HFFc6 (cell line): ENCODE measurements around the gene SMYD3. TPM values are rescaled to one million over a fixed set of nuclear protein-coding genes. Genes with fewer than 3 reads are reported as not detected.

Experiments used
- DNase-seq: peaks from one replicate; pipeline ENCODE4 v3.0.0-alpha.2; 2018
- H3K27ac Mint-ChIP-seq: 2 replicates; pipeline ENCODE4 v1.8.0; 2020; ENCODE audit warnings: mild to moderate bottlenecking, mixed read lengths
- H3K27me3 Mint-ChIP-seq: 2 replicates; pipeline ENCODE4 v1.8.0; 2021; ENCODE audit warnings: mild to moderate bottlenecking, moderate library complexity, mixed read lengths; ENCODE audit not compliant: insufficient read depth
- H3K36me3 Mint-ChIP-seq: 2 replicates; pipeline ENCODE4 v1.8.0; 2021; ENCODE audit warnings: low read depth, mixed read lengths
- H3K4me1 Mint-ChIP-seq: 2 replicates; pipeline ENCODE4 v1.8.0; 2020; ENCODE audit warnings: low read depth, mixed read lengths
- H3K4me3 Mint-ChIP-seq: 2 replicates; pipeline ENCODE4 v1.8.0; 2020; ENCODE audit warnings: mild to moderate bottlenecking, moderate library complexity, mixed read lengths
- H3K9me3 Mint-ChIP-seq: 2 replicates; pipeline ENCODE4 v1.8.0; 2020; ENCODE audit warnings: mild to moderate bottlenecking, mixed read lengths
- CTCF ChIP-seq: fragments of 200-600 bp; sonication (generic); IDR thresholded peaks from 2 replicates; pipeline ENCODE4 v1.5.0; 2021; ENCODE audit warnings: antibody characterized with exemption, mild to moderate bottlenecking
- total RNA-seq, 6 experiments: library from RNA; stranded (reverse); fragmentation: NEBNext Ultra II Directional; extraction: Animal tissue kit (Norgen Biotek cat#: 25700); gene quantifications; 2 replicates in 1 of 6; 3 replicates in 5 of 6; pipeline ENCODE4 v1.2.3, GENCODE V29; 2021

SMYD3 gene
- total RNA-seq, 6 experiments from 2014 or later = 28.4 to 37.9 (median 31.2) TPM

GRCh38 chr1:246281639-246282038, 225.4 kb downstream of the SMYD3 start:
- H3K4me1 Mint-ChIP-seq = peaks cover 30% of the 10 kb centered on the region
- no peaks in the 10 kb centered on the region for H3K9me3 Mint-ChIP-seq
- H3K27ac Mint-ChIP-seq = no peak overlapping the region
- DNase-seq = no peak
- H3K36me3 Mint-ChIP-seq = peaks cover 11% of the 10 kb centered on the region; the same call in 1 of the 2 replicates
- H3K4me3 Mint-ChIP-seq = no peak overlapping the region
- TF ChIP-seq CTCF = no peak
- no peaks in the 10 kb centered on the region for H3K27me3 Mint-ChIP-seq

- Mint-ChIP-seq H3K36me3 (peaks cover 11% of the 10 kb centered on the region; the same call in 1 of the 2 replicates), H3K4me1 (peaks cover 30% of the 10 kb centered on the region), H3K4me3 (no peak overlapping the region), H3K27me3 (no peaks in the 10 kb centered on the region), H3K27ac (no peak overlapping the region), H3K9me3 (no peaks in the 10 kb centered on the region)
- no peak for TF ChIP-seq CTCF
- no peak for DNase-seq
These were observed 225.9 kb downstream of the SMYD3 start for GRCh38 chr1:246281195-246281594.

- Mint-ChIP-seq H3K27ac (no peak overlapping the region), H3K4me3 (no peak overlapping the region), H3K9me3 (no peaks in the 10 kb centered on the region), H3K36me3 (peaks cover 6% of the 10 kb centered on the region; the same call in 1 of the 2 replicates), H3K27me3 (no peaks in the 10 kb centered on the region), H3K4me1 (peaks cover 30% of the 10 kb centered on the region)
- peak; percentile 69 for TF ChIP-seq CTCF
- peak; percentile 33 for DNase-seq
These were observed 226.5 kb downstream of the SMYD3 start for GRCh38 chr1:246280551-246280950.

- Mint-ChIP-seq H3K27ac (no peak overlapping the region), H3K36me3 (no peaks in the 10 kb centered on the region), H3K4me1 (peaks cover 30% of the 10 kb centered on the region), H3K4me3 (no peak overlapping the region), H3K9me3 (no peaks in the 10 kb centered on the region), H3K27me3 (no peaks in the 10 kb centered on the region)
- no peak for DNase-seq
- TF ChIP-seq CTCF = no peak
These were observed 227.7 kb downstream of the SMYD3 start for GRCh38 chr1:246279402-246279801.

GRCh38 chr1:246278371-246278770, 228.7 kb downstream of the SMYD3 start:
- no peak for TF ChIP-seq CTCF
- no peaks in the 10 kb centered on the region for H3K27me3 Mint-ChIP-seq
- DNase-seq = no peak
- no peak overlapping the region for H3K4me3 Mint-ChIP-seq
- H3K9me3 Mint-ChIP-seq = no peaks in the 10 kb centered on the region
- no peak overlapping the region for H3K27ac Mint-ChIP-seq
- H3K36me3 Mint-ChIP-seq = no peaks in the 10 kb centered on the region
- peaks cover 27% of the 10 kb centered on the region for H3K4me1 Mint-ChIP-seq

GRCh38 chr1:246275036-246275435, 232.0 kb downstream of the SMYD3 start:
- TF ChIP-seq CTCF = no peak
- DNase-seq = no peak
- no peak overlapping the region for H3K27ac Mint-ChIP-seq

More at GRCh38 chr1:246275036-246275435, 232.0 kb downstream of the SMYD3 start:
- no peaks in the 10 kb centered on the region for H3K36me3 Mint-ChIP-seq
- H3K27me3 Mint-ChIP-seq = no peaks in the 10 kb centered on the region
- no peak overlapping the region for H3K4me3 Mint-ChIP-seq
- no peaks in the 10 kb centered on the region for H3K9me3 Mint-ChIP-seq
- H3K4me1 Mint-ChIP-seq = peaks cover 20% of the 10 kb centered on the region
